SK-N-SH (cell line): ENCODE data around the gene POLR2C. TPM values are rescaled to one million over a fixed set of nuclear protein-coding genes. Genes with fewer than 3 reads are reported as not detected.

Experiments
- CTCF ChIA-PET: fragments of 300-600, 350-600 bp; formaldehyde crosslinking; extraction: SDS; loops from one replicate; lab custom pipeline; 2021; lab: Yijun Ruan, JAX
- POLR2A ChIA-PET: fragments of 350-600 bp; sonication (Branson Sonifier 250); formaldehyde crosslinking; extraction: SDS; loops from one replicate; lab custom pipeline; 2020; ENCODE audit warnings: antibody characterized with exemption, inconsistent platforms; lab: Yijun Ruan, JAX
- DNase-seq: peaks from one replicate; pipeline ENCODE4 v3.0.0; 2012
- H2AFZ ChIP-seq: fragments of 200-600 bp; sonication (generic); 2 replicates; pipeline ENCODE4 v1.8.1; 2016; ENCODE audit warnings: antibody characterized with exemption, mild to moderate bottlenecking, low read depth
- H3F3A ChIP-seq: fragments of 200-600 bp; sonication (generic); replicated peaks from 2 replicates; pipeline ENCODE3; 2016; ENCODE audit warnings: antibody characterized with exemption, mild to moderate bottlenecking; ENCODE audit not compliant: insufficient read depth
- H3K27ac ChIP-seq, 2 experiments: fragments of 200-500 bp in 1 of 2; fragments of 200-600 bp in 1 of 2; sonication (Bioruptor generic) in 1 of 2; sonication (generic), shearing (Covaris generic) in 1 of 2; 2 replicates each; pipeline versions ENCODE4 v1.5.1 to v1.6.1; 2014 to 2016; ENCODE audit warnings: low read depth in 2 of 2, inconsistent platforms in 1 of 2, low read length in 1 of 2, mild to moderate bottlenecking in 1 of 2, mixed read lengths in 1 of 2
- H3K27me3 ChIP-seq: fragments of 200-600 bp; sonication (generic), shearing (Covaris generic); 2 replicates; pipeline ENCODE4 v1.6.1; 2016; ENCODE audit warnings: mixed run types; ENCODE audit not compliant: insufficient read depth
- H3K36me3 ChIP-seq, 2 experiments: fragments of 200-500 bp in 1 of 2; fragments of 200-600 bp in 1 of 2; sonication (Bioruptor generic) in 1 of 2; sonication (generic) in 1 of 2; replicated peaks in 1 of 2; 2 replicates each; pipeline versions ENCODE3 to v1.5.1; 2014 to 2016; ENCODE audit warnings: low read length in 1 of 2, mild to moderate bottlenecking in 1 of 2; ENCODE audit not compliant: insufficient read depth in 2 of 2, control insufficient read depth in 1 of 2
- H3K4me1 ChIP-seq, 2 experiments: fragments of 200-500 bp in 1 of 2; fragments of 200-600 bp in 1 of 2; sonication (Bioruptor generic) in 1 of 2; sonication (generic), shearing (Covaris generic) in 1 of 2; 2 replicates each; pipeline versions ENCODE4 v1.5.1 to v1.6.1; 2014 to 2016; ENCODE audit warnings: low read depth in 1 of 2, low read length in 1 of 2, mixed run types in 1 of 2; ENCODE audit not compliant: insufficient read depth in 2 of 2, control insufficient read depth in 1 of 2
- H3K4me2 ChIP-seq: fragments of 200-600 bp; sonication (generic), shearing (Covaris generic); 2 replicates; pipeline ENCODE4 v1.6.1; 2017; ENCODE audit warnings: mixed run types
- H3K4me3 ChIP-seq, 2 experiments: fragments of 200-500 bp in 1 of 2; fragments of 200-600 bp in 1 of 2; sonication (Bioruptor generic) in 1 of 2; sonication (generic), shearing (Covaris generic) in 1 of 2; 2 replicates each; pipeline versions ENCODE4 v1.5.1 to v1.8.1; 2014 to 2016; ENCODE audit warnings: low read depth in 2 of 2, inconsistent platforms in 1 of 2, low read length in 1 of 2, mild to moderate bottlenecking in 1 of 2, mixed read lengths in 1 of 2, moderate library complexity in 1 of 2
- H3K79me2 ChIP-seq: fragments of 200-600 bp; sonication (generic); 2 replicates; pipeline ENCODE4 v1.8.1; 2017; ENCODE audit warnings: mild to moderate bottlenecking; ENCODE audit not compliant: insufficient read depth
- H3K9ac ChIP-seq: fragments of 200-600 bp; sonication (generic); 2 replicates; pipeline ENCODE4 v1.6.1; 2017; ENCODE audit warnings: mixed run types
- H3K9me2 ChIP-seq: fragments of 200-600 bp; sonication (generic); 2 replicates; pipeline ENCODE4 v1.6.1; 2017; ENCODE audit warnings: mixed run types
- H3K9me3 ChIP-seq: fragments of 200-600 bp; sonication (generic); 2 replicates; pipeline ENCODE4 v1.6.1; 2017; ENCODE audit warnings: mixed run types, mild to moderate bottlenecking, moderate library complexity
- H4K20me1 ChIP-seq: fragments of 200-600 bp; sonication (generic); 2 replicates; pipeline ENCODE4 v1.6.1; 2017; ENCODE audit warnings: mild to moderate bottlenecking, mixed run types; ENCODE audit not compliant: insufficient read depth
- ELF1 ChIP-seq: IDR thresholded peaks from 2 replicates; pipeline ENCODE4 v1.4.0; 2012
- EP300 ChIP-seq, 2 experiments: IDR thresholded peaks; 2 replicates each; pipeline versions ENCODE4 v1.4.0 to v1.6.1; 2012; ENCODE audit warnings: borderline replicate concordance in 1 of 2, low read depth in 1 of 2, low read length in 1 of 2
- EZH2phosphoT487 ChIP-seq: fragments of 200-600 bp; sonication (generic); IDR thresholded peaks from 2 replicates; pipeline ENCODE4 v1.6.1; 2017; ENCODE audit warnings: low read depth, mixed run types, mild to moderate bottlenecking, antibody characterized with exemption, moderate library complexity, borderline replicate concordance
- FOXJ3 ChIP-seq: sonication (generic); formaldehyde crosslinking; IDR thresholded peaks from 2 replicates; pipeline ENCODE4 v1.5.1; 2020; ENCODE audit warnings: mild to moderate bottlenecking, missing genetic modification reagents
- GATA2 ChIP-seq: sonication (generic); formaldehyde crosslinking; IDR thresholded peaks from 2 replicates; pipeline ENCODE4 v1.5.0; 2020; ENCODE audit warnings: mild to moderate bottlenecking, missing genetic modification reagents
- MXI1 ChIP-seq: IDR thresholded peaks from 2 replicates; pipeline ENCODE4 v1.6.1; 2012; ENCODE audit warnings: mild to moderate bottlenecking, low read depth, low read length, improper control_type of control experiment
- POLR2AphosphoS5 ChIP-seq: IDR thresholded peaks from 2 replicates; pipeline ENCODE4 v1.6.1; 2012; ENCODE audit warnings: low read depth, low read length
- RAD21 ChIP-seq: IDR thresholded peaks from 2 replicates; pipeline ENCODE4 v1.6.1; 2012; ENCODE audit warnings: mild to moderate bottlenecking, low read length
- RCOR1 ChIP-seq: fragments of 150-350 bp; IDR thresholded peaks from 2 replicates; pipeline ENCODE4 v1.6.1; 2017; ENCODE audit warnings: antibody characterized with exemption, low read length
- RFX5 ChIP-seq: IDR thresholded peaks from 2 replicates; pipeline ENCODE4 v1.6.1; 2012; ENCODE audit warnings: mild to moderate bottlenecking, improper control_type of control experiment, low read length
- RXRA ChIP-seq: IDR thresholded peaks from 2 replicates; pipeline ENCODE4 v1.4.0; 2012; ENCODE audit warnings: low read depth, mild to moderate bottlenecking, borderline replicate concordance
- SMC3 ChIP-seq: IDR thresholded peaks from 2 replicates; pipeline ENCODE4 v1.6.1; 2012; ENCODE audit warnings: low read depth, low read length, improper control_type of control experiment
- TAF1 ChIP-seq: IDR thresholded peaks from 2 replicates; pipeline ENCODE4 v1.6.1; 2012; ENCODE audit warnings: low read depth, mild to moderate bottlenecking, low read length, moderate library complexity, borderline replicate concordance
- TCF12 ChIP-seq: IDR thresholded peaks from 2 replicates; pipeline ENCODE4 v1.4.0; 2012
- TEAD4 ChIP-seq: IDR thresholded peaks from 2 replicates; pipeline ENCODE4 v1.4.0; 2012; ENCODE audit warnings: mild to moderate bottlenecking, borderline replicate concordance; ENCODE audit not compliant: insufficient read depth
- YY1 ChIP-seq: IDR thresholded peaks from 2 replicates; pipeline ENCODE4 v1.4.0; 2012; ENCODE audit warnings: low read depth, mild to moderate bottlenecking
- WGBS: methylation state at CpG from one replicate; pipeline ENCODE4 v1.1.6; 2017; ENCODE audit warnings: low lambda C conversion rate; 5-methylcytosine and 5-hydroxymethylcytosine counted together
- polyA plus RNA-seq, 3 experiments: library from polyadenylated mRNA; depleted of rRNA; stranded (reverse); fragments of >200 nt; gene quantifications; 2 replicates each; pipeline ENCODE4 v1.2.3, GENCODE V29; 2012
- TF ChIP-seq, protein P1 (sequence below): fragments of 150-350 bp; IDR thresholded peaks from 2 replicates; pipeline ENCODE4 v1.6.1; 2016; ENCODE audit warnings: mild to moderate bottlenecking, low read depth, low read length
- TF ChIP-seq, protein P2 (sequence below): fragments of 200-600 bp; sonication (generic); IDR thresholded peaks from 2 replicates; pipeline ENCODE4 v1.6.1; 2017; ENCODE audit warnings: antibody characterized with exemption, mild to moderate bottlenecking, moderate library complexity
- TF ChIP-seq, protein P3 (sequence below): IDR thresholded peaks from 2 replicates; pipeline ENCODE4; 2012

Gene POLR2C
- polyA plus RNA-seq, 1 of the 3 experiments (the other 2 are of a cell fraction): 160 TPM

DNA sequence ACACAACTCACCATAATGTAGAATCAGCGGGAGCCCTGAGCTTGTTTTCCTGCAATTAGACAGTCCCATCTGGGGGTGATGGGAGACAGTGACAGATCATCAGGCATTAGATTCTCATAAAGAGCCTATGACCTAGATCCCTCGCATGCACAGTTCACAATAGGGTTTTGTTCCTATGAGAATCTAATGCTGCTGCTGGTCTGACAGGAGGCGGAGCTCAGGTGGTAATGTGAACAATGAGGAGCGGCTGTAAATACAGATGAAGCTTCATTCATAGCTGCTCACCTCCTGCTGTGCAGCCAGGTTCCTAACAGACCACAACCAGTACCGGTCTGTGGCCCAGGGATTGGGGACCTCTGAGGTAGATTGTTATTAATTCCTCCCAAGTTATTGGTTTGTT, 26.8 kb downstream of the POLR2C start:
- no peak overlapping the region for H3K4me2 ChIP-seq
- H3K36me3 ChIP-seq: no peaks in the 10 kb centered on the region
- H2AFZ ChIP-seq: no peak overlapping the region
- no peaks in the 10 kb centered on the region; the same call in 1 of the 2 replicates for H3K79me2 ChIP-seq
- no peak for TF ChIP-seq EP300 (IDR thresholded peaks at IDR 0.05; ENCODE audit: borderline replicate concordance in 1 of 2, low read depth in 1 of 2, low read length in 1 of 2)
- TF ChIP-seq, protein P1, sequence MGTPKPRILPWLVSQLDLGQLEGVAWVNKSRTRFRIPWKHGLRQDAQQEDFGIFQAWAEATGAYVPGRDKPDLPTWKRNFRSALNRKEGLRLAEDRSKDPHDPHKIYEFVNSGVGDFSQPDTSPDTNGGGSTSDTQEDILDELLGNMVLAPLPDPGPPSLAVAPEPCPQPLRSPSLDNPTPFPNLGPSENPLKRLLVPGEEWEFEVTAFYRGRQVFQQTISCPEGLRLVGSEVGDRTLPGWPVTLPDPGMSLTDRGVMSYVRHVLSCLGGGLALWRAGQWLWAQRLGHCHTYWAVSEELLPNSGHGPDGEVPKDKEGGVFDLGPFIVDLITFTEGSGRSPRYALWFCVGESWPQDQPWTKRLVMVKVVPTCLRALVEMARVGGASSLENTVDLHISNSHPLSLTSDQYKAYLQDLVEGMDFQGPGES: no peak
- TF ChIP-seq POLR2AphosphoS5: no peak
- TF ChIP-seq TCF12: no peak
- TF ChIP-seq RFX5: no peak
- TF ChIP-seq TAF1: no peak
- TF ChIP-seq RCOR1: no peak
- TF ChIP-seq, protein P2, sequence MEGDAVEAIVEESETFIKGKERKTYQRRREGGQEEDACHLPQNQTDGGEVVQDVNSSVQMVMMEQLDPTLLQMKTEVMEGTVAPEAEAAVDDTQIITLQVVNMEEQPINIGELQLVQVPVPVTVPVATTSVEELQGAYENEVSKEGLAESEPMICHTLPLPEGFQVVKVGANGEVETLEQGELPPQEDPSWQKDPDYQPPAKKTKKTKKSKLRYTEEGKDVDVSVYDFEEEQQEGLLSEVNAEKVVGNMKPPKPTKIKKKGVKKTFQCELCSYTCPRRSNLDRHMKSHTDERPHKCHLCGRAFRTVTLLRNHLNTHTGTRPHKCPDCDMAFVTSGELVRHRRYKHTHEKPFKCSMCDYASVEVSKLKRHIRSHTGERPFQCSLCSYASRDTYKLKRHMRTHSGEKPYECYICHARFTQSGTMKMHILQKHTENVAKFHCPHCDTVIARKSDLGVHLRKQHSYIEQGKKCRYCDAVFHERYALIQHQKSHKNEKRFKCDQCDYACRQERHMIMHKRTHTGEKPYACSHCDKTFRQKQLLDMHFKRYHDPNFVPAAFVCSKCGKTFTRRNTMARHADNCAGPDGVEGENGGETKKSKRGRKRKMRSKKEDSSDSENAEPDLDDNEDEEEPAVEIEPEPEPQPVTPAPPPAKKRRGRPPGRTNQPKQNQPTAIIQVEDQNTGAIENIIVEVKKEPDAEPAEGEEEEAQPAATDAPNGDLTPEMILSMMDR: no peak
- TF ChIP-seq, protein P3, sequence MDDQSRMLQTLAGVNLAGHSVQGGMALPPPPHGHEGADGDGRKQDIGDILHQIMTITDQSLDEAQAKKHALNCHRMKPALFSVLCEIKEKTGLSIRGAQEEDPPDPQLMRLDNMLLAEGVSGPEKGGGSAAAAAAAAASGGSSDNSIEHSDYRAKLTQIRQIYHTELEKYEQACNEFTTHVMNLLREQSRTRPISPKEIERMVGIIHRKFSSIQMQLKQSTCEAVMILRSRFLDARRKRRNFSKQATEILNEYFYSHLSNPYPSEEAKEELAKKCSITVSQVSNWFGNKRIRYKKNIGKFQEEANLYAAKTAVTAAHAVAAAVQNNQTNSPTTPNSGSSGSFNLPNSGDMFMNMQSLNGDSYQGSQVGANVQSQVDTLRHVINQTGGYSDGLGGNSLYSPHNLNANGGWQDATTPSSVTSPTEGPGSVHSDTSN: no peak
- no peak for TF ChIP-seq TEAD4
- no peak for TF ChIP-seq YY1
- no peak for TF ChIP-seq EZH2phosphoT487
- no peak for TF ChIP-seq GATA2 (CRISPR knock-in tag)
- TF ChIP-seq MXI1: no peak
- TF ChIP-seq FOXJ3: no peak
- no peak for TF ChIP-seq SMC3
- no peak for TF ChIP-seq RXRA
- no peak for TF ChIP-seq RAD21
- TF ChIP-seq ELF1: no peak
- no peaks in the 10 kb centered on the region for H4K20me1 ChIP-seq
- WGBS: 81% methylated on average over 5 of the region's 5 CpGs
- no peaks in the 10 kb centered on the region for H3F3A ChIP-seq
- H3K9ac ChIP-seq: no peak overlapping the region
- DNase-seq: no peak
- CTCF ChIA-PET: interaction anchor here (1.4 to 1.8 kb wide), 3 partner anchors 14 to 30 kb away, joined by 3 to 10 read pairs (median 4); partner anchors contain the start of gene POLR2C
- no peak overlapping the region for H3K4me3 ChIP-seq
- H3K4me1 ChIP-seq: peaks cover 0 to 23% of the 10 kb centered on the region in 2 experiments; a peak in 1 of 4 replicates
- H3K9me2 ChIP-seq: no peaks in the 10 kb centered on the region
- no peaks in the 10 kb centered on the region for H3K27me3 ChIP-seq
- H3K9me3 ChIP-seq: no peaks in the 10 kb centered on the region
- H3K27ac ChIP-seq: no peak overlapping the region
- POLR2A ChIA-PET: no interaction called here
